Measurements from ENCODE around the gene TRAF3IP3.

The TRAF3IP3 gene, protein sequence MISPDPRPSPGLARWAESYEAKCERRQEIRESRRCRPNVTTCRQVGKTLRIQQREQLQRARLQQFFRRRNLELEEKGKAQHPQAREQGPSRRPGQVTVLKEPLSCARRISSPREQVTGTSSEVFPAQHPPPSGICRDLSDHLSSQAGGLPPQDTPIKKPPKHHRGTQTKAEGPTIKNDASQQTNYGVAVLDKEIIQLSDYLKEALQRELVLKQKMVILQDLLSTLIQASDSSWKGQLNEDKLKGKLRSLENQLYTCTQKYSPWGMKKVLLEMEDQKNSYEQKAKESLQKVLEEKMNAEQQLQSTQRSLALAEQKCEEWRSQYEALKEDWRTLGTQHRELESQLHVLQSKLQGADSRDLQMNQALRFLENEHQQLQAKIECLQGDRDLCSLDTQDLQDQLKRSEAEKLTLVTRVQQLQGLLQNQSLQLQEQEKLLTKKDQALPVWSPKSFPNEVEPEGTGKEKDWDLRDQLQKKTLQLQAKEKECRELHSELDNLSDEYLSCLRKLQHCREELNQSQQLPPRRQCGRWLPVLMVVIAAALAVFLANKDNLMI

DNA sequence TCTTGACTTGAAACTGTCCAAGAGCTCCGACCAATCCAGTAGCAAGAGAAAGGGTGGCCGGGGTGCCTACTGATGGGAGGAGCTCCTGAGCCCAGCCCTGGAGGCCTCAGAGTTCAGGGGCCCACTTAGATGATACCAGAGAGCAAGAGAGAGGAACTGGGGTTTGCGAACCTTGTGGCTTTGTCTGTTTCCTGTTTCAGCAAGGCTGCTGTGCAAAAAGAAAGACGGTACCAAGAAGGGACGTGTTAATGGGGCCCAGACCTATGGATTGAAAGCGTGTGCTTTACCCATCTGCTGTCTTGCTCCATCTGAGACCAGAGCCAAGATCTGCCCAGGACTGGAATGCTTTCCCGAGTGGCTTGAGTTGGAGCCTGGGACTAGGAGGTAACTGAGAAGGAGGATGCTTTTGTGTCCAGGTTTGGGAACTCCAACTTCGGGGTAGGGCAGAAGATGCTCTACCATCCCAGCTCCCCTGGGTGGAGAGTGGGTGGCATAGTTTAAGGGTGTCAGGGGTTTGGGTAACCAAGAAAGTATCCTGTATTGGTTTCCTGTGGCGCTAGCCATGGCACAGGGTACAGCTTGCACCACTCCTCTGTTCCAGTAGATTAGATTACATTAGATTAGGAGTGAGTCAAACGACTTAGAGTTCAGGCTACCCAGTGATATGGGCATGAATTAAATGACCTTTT is at the start of gene TRAF3IP3:
TRAF3IP3 (plus strand) TSS at position 128 of the 689 bp plus-strand sequence. CDS start 3,987 bp downstream, outside the sequence.
- DNase-seq = peak; percentile 91

DNA sequence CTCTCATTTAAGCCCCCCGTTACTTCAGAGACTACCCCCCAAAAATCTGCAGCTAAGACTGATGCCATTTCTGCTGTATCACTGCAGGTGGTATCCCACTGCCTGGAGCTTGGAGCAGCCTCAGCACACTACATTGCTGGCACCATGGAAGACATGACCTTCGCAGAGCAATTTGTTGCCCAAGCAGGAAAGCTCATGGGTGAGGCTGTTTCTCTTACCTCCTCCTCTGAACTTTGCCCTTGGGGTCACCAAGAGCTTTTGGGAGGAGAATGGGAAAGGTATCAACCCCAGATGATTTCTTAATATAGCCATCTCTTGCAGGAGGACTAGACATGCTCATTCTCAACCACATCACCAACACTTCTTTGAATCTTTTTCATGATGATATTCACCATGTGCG is 49.2 kb upstream of the TRAF3IP3 start:
- DNase-seq = no peak

DNA sequence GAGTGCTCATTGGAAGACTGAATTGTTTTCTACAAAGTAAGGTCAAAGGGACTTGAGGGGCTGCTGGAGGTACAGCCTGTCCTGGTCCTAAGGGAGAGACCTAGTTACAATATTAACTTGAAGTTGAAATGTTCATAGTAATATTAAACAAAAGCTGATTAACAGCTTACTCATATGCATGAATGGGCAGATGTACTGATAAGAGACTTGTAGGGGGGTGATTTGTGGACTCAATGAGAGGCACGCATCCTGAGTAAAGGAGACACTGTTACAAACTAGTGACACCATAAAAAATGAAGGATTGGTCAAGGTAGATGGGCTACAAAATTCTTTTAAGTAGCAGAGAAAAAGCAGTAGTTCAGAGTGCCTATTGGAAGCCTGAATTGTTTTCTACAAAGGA is 48.5 kb upstream of the TRAF3IP3 start:
- DNase-seq = no peak

DNA sequence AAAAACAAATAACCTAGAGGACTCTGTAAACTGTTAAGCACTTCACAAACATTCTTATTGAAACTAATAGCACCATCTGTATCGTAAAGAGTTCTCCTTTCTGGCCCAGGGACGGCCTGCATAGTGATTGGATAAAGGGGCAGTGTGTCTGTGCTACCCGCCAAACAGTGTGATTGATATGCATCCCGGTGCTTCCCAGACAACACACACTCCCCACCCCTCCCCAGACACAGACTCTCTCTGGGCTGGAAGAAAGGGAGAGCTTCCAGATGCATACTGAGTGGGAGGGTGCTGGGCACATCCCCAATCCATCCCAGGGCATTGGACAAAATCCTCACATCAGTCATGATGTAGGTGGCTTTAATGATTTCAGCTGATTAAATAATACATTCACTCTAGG is 47.6 kb upstream of the TRAF3IP3 start:
- no peak for DNase-seq

DNA sequence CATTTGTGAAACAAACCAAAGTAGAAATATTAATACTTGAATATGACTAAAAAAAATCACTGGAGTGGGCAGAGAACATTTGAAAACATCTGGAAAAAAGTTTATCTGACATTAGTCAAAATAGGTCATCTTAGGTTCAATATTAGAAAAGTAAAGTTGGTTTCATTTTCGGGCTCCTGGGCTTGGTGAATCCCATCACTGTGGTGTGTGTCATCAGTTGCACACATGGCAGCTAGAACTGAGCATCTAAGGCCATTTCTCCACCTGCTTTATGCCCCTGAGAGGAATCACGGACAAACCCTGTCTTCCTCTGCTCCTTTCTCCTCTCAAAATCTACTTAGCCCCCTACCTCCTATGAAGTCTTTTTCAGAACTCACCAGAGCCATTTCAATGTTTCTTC is 45.8 kb upstream of the TRAF3IP3 start:
- peak; percentile 35 for DNase-seq

DNA sequence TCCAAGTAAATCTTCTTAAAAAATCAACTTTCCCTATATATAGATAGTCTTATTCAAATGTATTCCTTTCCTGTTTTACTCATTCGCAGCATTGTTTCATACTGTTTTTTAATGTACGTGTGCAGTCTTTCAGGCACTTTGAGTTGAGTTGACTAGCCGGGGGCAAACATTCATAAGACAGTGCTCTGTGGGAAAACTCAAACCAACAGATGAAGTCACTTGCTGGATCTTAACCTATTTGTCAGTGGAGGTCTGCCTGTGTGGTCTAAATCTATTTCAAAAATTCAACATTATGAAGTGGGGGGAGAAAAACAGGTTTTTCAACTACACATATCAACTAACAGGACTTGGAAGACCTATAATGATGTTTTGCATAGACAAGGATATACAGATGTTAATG is 45.0 kb upstream of the TRAF3IP3 start:
- no peak for DNase-seq

DNA sequence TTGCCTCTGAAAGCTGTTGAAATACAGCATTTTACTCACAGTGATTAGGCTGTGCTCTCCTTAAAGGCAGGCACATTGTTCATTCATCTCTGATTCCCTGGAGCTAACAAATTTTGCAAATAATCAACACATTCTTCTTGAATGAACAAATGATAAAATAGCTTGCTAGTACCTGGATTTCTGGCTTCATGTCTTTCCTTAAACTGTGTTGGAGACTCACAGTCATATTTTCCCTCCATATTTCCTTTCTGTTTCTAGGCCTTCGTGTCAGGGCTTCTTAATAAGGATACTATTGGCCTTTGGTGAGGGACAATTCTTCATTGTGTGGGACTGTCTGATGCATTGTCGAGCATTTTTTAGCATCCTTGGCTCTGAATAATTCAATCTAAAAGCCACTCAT is 41.5 kb upstream of the TRAF3IP3 start:
- no peak for DNase-seq

DNA sequence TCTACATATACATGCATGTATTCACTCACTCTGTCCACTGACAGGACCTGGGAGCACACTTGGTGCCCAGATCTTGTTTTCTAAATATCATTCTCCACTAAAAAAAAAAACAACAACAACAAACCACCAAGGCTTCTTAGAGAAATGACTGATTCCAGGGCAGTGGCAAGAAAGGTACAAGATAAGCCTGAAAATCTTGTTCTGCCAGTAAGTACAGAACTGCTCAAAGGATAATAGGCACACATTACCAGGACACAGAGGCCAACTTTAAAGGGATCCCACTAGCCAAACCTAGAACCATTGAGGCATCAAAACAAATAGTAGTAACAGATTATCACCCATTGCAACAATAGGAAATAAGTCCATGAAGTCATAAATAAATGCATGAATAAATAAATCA is 40.5 kb upstream of the TRAF3IP3 start:
- DNase-seq = no peak

DNA sequence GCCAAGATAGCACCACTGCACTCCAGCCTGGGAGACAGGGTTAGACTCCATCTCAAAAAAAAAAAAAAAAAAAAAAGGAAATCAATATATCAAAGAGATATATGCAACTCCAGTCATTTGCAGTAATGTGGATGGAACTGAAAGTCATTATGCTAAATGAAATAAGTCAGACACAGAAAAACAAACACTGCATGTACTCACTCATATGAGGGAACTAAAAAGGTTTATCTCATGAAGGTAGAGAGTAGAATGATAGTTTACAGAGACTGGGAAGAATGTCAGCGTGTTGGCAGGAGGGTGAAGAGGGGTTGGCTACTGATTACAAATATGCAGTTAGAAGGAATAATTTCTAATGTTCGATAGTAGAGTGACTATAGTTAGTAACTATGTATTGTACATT is 38.0 kb upstream of the TRAF3IP3 start:
- DNase-seq = no peak

DNA sequence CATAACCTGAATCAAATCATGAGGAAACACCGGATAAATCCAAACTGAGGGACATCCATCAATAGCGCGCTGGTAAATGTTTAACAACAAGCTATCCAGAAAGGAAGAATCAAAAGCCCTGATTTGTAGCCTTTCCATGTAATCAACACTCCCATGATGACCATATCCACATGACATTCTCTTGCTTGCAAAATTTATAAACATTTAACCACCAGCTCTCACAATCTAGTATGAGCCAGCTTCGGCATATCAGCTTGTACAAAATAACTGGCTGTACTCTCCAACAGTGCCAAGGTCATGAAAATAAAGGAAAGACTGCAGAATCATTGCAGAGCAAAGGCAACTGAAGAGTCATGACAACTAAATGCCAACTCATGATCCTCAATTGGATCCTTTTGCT is 35.5 kb upstream of the TRAF3IP3 start:
- DNase-seq = no peak

DNA sequence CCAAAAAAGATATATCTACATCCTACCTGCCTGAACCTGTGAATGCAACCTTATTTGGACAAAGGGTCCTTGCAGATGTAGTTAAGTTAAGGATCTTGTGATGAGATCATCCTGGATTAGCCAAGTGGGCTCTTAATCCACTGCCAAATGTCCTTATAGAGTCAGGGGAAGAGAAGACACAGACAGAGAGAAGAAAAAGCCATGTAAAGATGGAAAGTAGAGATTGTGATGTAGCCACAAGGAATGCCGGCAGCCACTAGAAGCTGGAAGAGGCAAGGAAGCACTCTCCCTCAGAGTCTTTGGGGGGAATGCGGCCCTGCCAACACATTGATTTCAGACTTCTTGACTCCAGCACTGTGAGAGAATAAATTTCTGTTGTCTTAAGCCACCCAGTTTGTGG is 35.0 kb upstream of the TRAF3IP3 start:
- DNase-seq = no peak

DNA sequence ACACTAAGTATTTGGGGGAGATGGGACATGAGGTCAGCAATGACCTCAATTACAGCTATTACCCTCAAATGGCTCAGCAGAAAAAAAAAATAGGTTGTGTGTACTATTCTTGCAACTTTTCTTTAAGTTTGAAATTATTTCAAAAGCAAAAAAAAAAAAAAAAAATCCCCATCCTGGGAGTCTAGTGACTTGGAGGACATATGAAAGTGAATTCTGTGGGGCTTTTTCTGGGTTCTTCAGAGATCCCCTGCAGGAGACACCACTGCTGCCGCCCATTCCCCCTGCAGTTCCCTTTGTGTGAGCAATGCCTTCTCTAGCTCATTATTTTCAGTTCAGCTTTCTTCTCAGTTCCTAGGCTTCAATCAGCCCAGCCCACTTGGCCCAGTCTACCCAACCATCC is 34.5 kb upstream of the TRAF3IP3 start:
- no peak for DNase-seq

DNA sequence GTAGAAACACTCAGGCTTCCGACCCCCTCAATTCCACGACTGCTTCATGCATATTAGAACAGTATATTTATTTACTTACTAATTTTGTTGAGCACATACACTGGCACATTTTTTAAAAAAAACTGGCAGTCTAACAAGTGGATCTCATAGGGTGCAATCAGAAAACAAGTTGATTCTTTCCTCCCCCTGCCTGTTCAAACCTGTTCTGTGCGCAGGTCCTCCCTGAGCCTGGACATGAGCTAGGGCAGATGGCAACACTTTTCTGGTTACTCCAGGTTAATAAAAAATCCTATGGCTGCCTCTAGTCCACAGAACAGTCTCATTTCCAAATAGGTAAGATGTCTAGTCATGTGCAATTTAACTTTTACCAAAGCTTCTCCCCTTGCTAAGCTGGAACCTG is 32.6 kb upstream of the TRAF3IP3 start:
- no peak for DNase-seq

DNA sequence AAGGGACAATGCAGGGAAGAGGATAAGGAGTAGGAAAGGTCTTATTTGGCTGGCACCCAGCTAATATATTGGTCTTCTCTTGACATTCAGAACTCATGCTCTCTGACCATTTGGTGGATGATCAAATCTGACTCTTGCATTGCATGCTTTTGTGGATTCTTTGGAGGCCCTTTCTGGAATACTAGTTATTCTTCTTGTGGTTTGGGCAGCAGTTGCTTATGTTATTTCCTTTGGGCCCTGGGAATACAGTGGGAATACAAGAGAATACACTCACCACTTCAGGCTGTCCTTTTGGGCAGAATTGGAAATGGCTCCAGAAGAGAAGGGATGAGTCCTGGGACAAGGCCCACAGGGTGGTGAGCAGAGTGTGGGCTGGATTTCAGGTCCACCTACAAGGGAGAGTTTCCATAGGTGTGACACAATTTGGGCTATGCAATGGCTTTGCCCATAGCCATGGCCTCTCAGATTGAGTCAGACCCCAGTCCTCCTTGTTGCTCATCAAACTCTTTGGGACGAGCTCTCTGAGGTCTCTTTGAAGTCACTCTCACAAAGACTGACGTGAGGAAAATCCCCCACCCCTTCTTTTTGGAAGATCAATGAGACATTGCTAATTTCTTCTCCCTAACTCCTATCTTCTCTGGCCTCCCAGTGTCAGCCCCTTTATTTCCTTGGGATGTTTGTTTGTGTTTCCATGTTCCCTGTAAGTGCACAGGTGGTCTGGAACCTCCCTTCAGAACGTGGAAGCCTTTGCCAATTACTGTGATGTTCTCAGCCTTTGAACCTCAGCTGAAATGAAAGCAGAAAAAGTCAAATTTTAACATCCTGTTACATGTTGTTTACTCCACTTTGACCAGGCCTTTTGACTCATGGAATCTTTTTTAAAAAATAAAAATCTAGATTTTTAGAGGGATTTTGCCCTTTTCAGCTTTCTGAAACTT is 31.8 kb upstream of the TRAF3IP3 start:
- DNase-seq = no peak

DNA sequence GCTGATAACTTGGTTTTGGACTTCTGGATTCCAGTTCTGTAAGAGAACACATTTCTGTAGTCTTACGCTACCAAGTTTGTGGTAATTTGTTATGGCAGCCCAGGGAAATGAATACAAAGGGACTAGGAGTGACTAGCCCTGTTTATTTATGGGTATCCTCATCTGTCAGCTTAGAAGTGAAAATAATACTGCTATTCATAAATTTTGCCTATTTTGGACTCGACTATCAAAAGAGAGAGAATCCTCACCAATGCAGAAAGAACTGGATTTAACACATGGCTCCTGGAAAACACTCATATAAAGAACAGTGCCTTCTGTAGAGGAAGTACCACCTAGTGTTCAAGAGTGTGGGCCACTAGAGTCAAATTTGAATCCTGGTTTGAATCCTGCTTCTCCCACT is 28.6 kb upstream of the TRAF3IP3 start:
- DNase-seq = no peak

DNA sequence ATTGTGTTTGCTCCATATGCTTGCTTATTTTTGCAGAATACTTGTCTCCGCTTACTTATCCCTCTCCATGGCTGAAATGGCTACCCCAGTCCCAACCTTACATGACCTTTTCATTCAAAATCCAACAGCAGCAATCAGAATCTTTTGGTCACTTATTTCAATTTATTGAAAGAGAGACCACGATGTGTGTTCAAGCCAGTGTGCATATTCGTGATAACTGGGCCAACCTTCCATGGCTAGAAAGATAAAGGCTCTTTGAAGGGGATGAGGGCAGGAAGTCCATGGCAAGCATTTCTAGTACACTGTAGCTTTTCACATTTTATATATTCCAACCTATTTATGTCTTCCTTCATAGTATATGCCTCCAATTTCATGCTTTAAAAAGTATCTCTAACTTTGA is 28.1 kb upstream of the TRAF3IP3 start:
- no peak for DNase-seq

DNA sequence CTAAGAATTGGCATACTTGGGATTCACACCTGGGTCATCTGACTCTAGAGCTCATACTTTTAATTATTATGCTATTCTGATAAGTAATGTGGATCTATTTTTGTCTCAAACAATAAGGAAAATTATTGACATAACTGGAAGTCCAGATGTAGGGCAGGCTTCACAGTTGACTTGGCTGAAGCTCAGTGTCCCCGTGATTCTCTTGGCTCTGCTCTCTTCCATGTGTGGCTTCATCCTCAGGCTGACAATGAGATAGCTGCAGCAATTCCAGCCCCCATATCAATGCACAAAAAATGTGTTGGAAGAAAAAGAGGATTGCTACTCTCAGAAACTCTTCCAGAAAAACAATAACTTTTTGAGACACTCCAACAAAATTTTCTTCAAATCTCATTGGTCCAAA is 27.4 kb upstream of the TRAF3IP3 start:
- DNase-seq = no peak

DNA sequence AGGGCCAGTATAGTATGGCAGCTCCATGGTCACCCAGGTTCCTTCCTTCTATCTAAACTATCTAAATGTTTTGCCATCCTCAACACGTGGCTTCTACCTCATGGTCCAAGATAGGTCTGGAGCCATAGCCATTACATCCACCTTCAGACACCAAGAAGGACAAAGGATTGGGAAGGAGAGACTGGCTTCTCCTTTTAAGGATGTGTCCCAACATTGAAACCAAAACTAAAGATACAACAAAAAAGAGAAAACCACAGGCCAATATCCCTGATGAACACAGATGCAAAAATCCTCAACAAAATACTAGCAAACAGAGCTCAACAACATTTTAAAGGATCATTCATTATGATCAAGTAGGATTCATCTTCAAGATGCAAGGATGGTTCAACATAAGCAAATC is 26.4 kb upstream of the TRAF3IP3 start:
- no peak for DNase-seq

DNA sequence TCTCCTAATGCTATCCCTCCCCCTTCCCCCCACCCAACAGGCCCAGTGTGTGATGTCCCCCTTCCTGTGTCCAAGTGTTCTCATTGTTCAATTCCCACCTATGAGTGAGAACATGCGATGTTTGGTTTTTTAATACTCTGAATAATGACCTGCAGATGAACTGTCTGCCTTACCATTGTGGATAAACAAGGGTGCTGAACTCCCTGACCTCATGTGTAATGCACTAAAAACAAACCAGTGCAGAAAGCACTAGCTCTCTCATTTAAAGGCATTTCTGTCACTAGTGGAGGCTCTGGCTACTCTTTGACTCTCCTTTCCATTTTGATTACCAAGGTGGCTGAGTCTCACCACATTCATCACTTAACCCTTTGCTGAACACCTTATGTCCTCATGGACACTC is 23.1 kb upstream of the TRAF3IP3 start:
- DNase-seq = no peak

DNA sequence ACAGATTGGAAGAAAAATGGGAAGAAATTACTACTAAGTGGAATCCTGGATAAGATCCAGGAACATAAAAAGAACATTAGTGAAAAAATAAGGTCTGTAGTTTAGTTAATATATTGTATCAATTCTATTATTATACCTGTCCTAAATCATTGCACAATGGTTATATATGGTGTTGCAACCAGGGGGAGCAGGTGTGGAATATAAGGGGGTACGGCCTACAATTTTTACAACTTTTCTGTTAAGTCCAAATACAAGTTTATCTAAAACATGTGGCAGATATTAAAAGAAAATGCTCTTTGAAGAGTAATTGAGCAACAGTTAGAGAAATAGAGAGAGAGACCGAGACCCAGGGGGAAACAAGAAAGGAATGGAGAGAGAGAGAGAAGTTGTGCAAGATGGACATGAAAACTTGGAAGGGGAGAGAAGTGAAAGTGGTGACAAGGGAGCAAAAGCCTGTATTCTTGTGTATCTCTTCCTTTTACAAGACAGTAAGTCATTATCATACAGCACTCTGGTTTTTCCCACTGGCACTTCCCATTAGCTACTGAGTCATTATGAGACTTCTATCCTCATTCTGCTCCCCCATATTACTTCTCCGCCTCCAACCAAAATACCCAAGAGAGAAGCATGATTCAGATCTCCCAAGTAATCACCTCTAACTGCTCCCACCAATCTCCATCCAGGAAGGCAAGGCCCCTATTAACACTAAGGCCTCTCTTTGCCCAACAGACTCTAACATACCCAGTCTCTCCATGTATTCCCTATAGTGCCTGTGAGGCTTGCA is 22.3 kb upstream of the TRAF3IP3 start:
- DNase-seq = no peak

DNA sequence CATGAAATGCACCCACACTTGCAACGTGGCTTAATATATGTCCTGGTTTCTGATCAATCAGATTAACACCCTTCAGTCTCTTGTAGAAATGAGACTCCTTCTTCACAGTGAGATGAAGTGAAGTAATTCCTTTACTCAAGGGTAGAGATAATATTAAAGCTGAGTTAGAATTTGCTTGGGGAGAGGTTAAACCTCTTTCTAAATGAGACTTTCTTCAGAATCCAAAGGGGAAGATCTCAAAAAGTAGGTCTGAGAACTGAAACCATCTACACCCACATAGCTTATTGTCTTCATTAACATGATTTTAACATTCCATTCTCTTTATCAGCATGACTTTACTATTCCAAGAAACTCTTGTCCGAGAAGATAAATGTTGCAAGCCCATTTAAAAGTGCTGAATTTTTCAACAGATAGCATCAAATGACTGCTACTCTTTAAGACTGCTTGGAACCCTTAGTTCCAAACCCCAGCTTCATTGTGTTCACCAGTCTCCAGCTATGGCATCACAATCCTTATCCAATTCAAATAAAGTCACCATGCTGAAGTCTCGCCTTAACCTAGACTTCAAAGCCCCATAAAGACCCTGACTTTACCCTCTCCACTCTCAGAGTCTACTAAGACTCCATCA is 19.2 kb upstream of the TRAF3IP3 start:
- DNase-seq = no peak

DNA sequence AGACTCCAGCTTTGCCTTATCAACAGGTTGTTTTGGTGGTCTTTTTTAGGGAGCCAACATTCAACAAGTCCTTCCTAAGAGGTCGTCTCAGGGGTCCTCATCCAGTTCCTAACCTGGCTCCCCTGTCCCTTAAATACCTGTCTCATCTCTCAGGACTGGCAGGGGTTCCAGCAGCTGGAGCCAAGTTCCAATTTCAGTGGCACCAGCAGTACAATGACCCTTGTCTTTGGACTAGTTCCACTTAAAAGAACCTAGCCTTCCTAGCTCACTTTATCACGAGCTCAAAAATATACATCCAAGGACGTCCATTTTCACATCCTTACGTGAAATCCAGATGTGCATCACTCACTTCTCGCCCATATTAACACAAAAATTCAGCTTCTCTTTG is 18.7 kb upstream of the TRAF3IP3 start:
- no peak for DNase-seq

All from RPMI8226 (cell line).